ENCODE results near the gene PTTG1IP. TPM values are rescaled to one million over a fixed set of nuclear protein-coding genes. Genes with fewer than 3 reads are reported as not detected.

PTTG1IP gene
- total and polyA plus RNA-seq, 7 donors = 49.7 to 208 (median 158) TPM

DNA sequence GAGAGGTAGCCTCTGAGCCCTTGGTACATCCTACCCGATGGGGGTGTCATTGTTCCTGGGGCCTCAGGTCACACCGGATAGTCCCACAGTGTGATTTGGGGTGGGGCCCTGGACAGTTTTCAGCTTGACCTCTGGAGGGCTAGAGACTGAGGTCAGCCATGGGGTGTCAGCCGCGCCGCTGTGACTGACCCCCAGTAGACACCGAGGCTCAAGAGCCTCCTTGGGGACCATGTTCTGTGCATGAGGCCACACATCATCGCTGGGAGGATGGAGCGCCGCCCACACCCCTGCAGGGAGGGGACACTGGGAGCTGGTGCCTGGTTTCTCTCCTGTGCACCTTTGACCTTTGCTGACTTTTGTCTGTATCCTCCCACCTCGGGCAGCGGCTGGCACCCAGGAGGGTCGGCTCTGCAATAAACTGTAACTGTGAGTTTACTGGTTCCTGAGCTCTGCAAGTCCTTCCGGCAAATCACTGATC lies 24.6 kb upstream of the PTTG1IP start:
- H3K27me3 ChIP-seq = no peaks in the 10 kb centered on the region
- H3K27ac ChIP-seq = no peak overlapping the region
- peaks cover 0 to 6% (median 0%) of the 10 kb centered on the region in 4 donors for H3K36me3 ChIP-seq
- WGBS, 2 donors = 64 to 80% methylated on average over 13 of the region's 13 CpGs
- H3K4me3 ChIP-seq = no peak overlapping the region
- TF ChIP-seq POLR2AphosphoS5 (IDR thresholded peaks at IDR 0.05) (no peak), POLR2A (IDR thresholded peaks at IDR 0.05) (no peak), EP300 (IDR thresholded peaks at IDR 0.05) (no peak)
- TF ChIP-seq, protein P1, sequence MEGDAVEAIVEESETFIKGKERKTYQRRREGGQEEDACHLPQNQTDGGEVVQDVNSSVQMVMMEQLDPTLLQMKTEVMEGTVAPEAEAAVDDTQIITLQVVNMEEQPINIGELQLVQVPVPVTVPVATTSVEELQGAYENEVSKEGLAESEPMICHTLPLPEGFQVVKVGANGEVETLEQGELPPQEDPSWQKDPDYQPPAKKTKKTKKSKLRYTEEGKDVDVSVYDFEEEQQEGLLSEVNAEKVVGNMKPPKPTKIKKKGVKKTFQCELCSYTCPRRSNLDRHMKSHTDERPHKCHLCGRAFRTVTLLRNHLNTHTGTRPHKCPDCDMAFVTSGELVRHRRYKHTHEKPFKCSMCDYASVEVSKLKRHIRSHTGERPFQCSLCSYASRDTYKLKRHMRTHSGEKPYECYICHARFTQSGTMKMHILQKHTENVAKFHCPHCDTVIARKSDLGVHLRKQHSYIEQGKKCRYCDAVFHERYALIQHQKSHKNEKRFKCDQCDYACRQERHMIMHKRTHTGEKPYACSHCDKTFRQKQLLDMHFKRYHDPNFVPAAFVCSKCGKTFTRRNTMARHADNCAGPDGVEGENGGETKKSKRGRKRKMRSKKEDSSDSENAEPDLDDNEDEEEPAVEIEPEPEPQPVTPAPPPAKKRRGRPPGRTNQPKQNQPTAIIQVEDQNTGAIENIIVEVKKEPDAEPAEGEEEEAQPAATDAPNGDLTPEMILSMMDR (IDR thresholded peaks at IDR 0.05) = no peak
- H3K4me1 ChIP-seq = no peaks in the 10 kb centered on the region
- intact Hi-C loops (cut with DNase I) = no loop called here
- no peaks in the 10 kb centered on the region for H3K9me3 ChIP-seq
- no peak for DNase-seq

DNA sequence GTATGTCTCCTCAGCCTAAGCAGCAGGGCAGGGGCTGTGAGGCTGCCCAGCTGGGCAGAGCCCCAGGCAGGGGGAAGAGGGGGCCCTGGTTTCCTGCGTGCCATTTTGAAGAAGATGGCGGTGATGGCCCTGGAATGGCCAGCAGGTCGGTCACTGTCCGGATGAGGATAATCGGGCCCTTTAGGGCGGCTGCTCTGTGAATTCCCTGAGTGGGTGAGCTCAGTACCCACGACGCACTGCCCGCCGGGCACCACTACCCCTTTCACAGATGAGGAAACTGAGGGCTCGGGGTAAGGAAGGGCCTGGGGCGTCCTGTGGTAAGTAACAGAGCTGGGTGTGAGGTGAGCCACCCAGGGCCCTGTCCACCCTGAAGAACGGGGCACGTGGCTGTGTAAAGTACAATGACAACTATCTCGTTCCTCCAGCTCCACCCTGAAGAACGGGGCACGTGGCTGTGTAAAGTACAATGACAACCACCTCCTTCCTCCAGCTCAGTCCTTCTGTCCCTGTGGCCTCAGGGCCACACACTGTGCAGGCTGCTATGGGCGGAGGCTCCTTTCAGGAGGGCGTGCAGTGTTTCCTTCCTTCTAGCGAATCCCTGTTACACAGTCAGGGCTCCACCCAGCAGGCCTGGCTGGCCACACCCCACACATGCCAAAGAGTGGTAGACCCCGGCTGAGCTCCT lies 24.0 kb upstream of the PTTG1IP start:
- H3K4me3 ChIP-seq = no peak overlapping the region
- no peaks in the 10 kb centered on the region for H3K9me3 ChIP-seq
- intact Hi-C loops (cut with DNase I) = no loop called here
- DNase-seq = no peak
- H3K27ac ChIP-seq = no peak overlapping the region
- H3K36me3 ChIP-seq = peaks cover 0 to 6% (median 0%) of the 10 kb centered on the region in 4 donors
- TF ChIP-seq POLR2A (IDR thresholded peaks at IDR 0.05) = no peak
- TF ChIP-seq EP300 (IDR thresholded peaks at IDR 0.05) = no peak
- TF ChIP-seq POLR2AphosphoS5 (IDR thresholded peaks at IDR 0.05) = no peak
- TF ChIP-seq, protein P1 (IDR thresholded peaks at IDR 0.05) = no peak
- WGBS, 2 donors = 53 to 79% methylated on average over 21 of the region's 21 CpGs
- H3K27me3 ChIP-seq = no peaks in the 10 kb centered on the region
- no peaks in the 10 kb centered on the region for H3K4me1 ChIP-seq

DNA sequence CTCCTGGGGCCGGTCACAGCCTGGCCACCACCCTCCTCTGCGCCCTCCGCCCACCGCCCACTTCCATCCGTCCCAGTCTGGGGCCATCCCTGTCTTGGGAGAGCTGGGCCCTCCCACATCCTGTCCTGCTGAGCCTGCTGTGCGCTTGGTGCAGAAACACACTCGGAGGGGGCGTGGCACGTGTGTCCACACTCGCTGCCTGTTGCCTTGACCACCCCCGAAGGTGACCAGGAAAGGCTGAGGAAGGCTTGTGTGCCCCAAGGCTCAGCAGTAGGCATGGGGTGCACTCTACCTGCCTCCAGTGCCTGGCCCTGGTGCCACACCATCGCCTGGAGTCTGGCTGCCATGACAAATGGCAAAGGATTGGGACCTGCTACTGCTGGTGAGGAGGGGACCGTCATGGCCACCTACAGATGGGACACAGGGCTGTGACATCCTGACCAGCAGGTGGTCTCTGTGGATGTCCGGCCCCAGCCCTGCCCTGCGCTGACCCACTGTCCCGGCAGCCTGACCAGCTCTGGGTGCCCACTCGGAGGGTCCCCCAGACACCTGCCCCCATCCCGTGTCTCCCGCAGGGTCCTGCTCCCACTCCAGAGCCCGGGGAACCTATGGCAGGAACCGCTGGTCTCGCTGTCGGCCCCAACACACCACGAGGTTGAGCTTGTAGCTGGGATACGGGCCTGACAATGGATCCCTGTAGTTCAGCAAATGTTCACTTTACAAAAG lies 23.2 kb upstream of the PTTG1IP start:
- DNase-seq = no peak
- Histone ChIP-seq H3K9me3 (no peaks in the 10 kb centered on the region), H3K27me3 (no peaks in the 10 kb centered on the region), H3K27ac (no peak overlapping the region), H3K36me3 (peaks cover 0 to 3% (median 0%) of the 10 kb centered on the region in 4 donors), H3K4me3 (no peak overlapping the region), H3K4me1 (no peaks in the 10 kb centered on the region)
- TF ChIP-seq POLR2A (IDR thresholded peaks at IDR 0.05) (no peak), POLR2AphosphoS5 (IDR thresholded peaks at IDR 0.05) (no peak), EP300 (IDR thresholded peaks at IDR 0.05) (no peak)
- TF ChIP-seq, protein P1 (IDR thresholded peaks at IDR 0.05) = no peak
- intact Hi-C loops (cut with DNase I) = no loop called here
- WGBS, 2 donors = 83 to 87% methylated on average over 25 of the region's 25 CpGs

DNA sequence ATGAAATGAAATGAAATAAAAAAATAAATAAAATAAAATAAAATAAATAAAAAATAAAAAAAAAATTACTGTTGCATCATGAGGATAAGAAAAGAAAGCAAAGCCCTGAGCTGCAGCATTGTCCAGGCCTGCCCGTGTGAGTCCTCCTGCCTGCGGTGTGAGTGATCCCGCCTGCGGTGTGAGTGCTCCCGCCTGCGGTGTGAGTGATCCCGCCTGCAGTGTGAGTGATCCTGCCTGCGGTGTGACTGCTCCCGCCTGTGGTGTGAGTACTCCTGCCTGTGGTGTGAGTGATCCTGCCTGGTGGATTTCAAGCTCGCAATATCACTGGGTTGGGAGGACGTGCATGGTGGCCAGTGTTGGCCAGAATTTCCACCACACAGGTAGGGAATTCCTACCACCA lies 22.4 kb upstream of the PTTG1IP start:
- no peaks in the 10 kb centered on the region for H3K4me1 ChIP-seq
- DNase-seq = no peak
- peaks cover 0 to 4% (median 0%) of the 10 kb centered on the region in 3 donors for H3K27me3 ChIP-seq
- TF ChIP-seq EP300 (IDR thresholded peaks at IDR 0.05) (no peak), POLR2AphosphoS5 (IDR thresholded peaks at IDR 0.05) (no peak), POLR2A (IDR thresholded peaks at IDR 0.05) (no peak)
- TF ChIP-seq, protein P1 (IDR thresholded peaks at IDR 0.05) = no peak
- WGBS, 2 donors = 89 to 92% methylated on average over 11 of the region's 11 CpGs
- no peaks in the 10 kb centered on the region for H3K9me3 ChIP-seq
- H3K27ac ChIP-seq = no peak overlapping the region
- no peaks in the 10 kb centered on the region for H3K36me3 ChIP-seq
- H3K4me3 ChIP-seq = no peak overlapping the region
- intact Hi-C loops (cut with DNase I) = no loop called here

Data from sigmoid colon (tissue), 7 donors.